ENCODE measurements around the gene PTPA.

GRCh38 chr9:129140397-129141065 lies 29.3 kb downstream of the PTPA start:
- TF ChIP-seq CTCF (conservative IDR thresholded peaks at IDR 0.05; ENCODE audit: low read depth, low read length), result no peak
- no peak; the same call in 1 of the 2 replicates for TF ChIP-seq POLR2A (IDR thresholded peaks at IDR 0.05; ENCODE audit: low read depth, low read length)
- no peak for TF ChIP-seq CEBPB (IDR thresholded peaks at IDR 0.05; ENCODE audit: low read depth, low read length)
- no peak for TF ChIP-seq NFE2L2 (IDR thresholded peaks at IDR 0.05; ENCODE audit: low read depth, low read length)
- TF ChIP-seq RAD21 (IDR thresholded peaks at IDR 0.05; ENCODE audit: low read length), result no peak
- no peak for TF ChIP-seq RFX5 (IDR thresholded peaks at IDR 0.05; ENCODE audit: low read depth, low read length)

Data from IMR-90 (cell line).